GDM1 (cell line): Measurements from ENCODE around the gene XPR1.
A peak's percentile ranks its signal among the peaks of the same experiment; 100 is the strongest.

Experiments used
- DNase-seq: peaks from one replicate; lab custom pipeline; 2025; lab: John Stamatoyannopoulos, UW

XPR1 gene

DNA sequence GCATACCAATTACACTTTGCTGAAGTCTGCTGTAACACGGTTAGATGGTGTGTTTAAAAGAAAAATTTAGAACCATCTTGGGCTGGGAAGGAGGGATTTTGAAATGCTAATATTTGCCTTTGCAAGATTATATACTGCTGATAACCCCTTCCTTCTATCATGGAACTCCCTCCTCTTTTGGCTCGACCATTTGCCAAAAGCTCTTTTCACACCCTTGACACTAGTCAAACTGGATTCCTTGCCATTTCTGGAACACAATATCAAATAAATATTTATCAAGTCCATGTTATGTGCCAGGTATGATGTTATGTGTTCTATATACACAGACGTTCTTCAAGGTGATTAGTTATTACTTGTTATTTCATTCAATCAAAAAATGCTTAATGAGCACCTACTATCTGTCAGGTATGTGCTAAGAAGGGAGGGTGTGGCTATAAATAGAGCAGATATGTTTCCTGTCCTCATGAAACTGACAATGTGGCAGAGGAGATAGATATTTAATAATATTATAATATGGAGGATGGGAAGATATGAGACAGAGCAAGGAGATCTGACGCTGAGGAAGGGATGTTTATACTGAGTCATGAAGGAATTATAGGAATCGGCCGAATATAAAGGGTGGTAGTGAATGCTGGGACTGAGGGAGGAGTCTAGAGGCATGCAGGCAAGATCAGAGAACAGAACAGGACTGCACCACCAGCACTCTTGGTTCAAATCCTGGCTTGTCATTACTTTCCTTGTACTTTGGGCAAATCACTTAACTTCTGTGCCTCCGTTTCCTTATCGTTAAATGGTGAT lies 16.1 kb upstream of the XPR1 start:
- DNase-seq = no peak

DNA sequence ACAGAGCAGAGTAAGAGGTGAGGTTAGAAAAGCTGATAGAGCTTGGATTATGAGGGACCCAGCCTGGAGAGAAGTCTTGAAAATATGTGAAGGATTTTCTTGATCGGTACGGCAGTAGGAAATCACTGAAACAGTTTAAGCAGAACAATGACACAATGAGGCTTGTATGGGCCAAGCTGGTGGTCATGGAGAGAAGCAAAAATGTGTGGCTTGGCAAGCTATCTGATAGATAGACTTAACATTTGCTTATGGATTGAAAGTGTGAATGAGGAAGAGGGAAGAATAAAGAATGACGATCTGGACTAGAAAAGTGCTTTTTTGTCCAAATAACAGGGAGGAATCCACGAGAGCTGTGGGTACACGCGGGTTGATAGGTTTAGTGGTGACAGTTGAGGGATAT lies 15.4 kb upstream of the XPR1 start:
- no peak for DNase-seq

DNA sequence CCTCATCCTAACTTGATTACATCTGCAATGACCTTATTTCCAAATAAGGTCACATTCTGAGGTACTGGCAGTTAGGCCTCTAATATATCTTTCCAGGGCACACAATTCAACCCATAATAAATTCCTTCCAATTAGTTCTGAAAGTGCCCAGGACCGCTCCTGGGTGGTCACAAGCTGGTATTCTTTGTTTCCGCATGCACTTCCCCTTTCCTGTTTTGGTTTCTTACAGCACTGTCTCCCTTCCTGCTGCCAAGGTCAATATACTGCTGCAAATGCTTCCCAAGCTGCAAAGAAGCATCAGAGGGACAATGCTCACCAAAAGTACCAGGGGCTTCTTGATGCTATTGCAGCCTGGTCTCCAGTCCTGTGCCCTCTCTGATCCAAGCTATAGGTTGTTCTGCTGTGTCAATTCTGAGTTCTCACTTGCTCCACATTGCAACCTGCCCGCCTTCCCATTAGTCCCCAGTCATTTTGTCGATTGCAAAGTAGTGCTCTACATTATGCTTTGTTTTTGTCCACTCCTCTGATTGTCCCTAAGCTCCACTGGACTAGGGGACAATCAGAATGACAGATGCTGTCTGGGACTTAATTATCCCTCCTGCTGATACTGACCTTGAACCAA lies 13.9 kb upstream of the XPR1 start:
- peak; percentile 22 for DNase-seq

DNA sequence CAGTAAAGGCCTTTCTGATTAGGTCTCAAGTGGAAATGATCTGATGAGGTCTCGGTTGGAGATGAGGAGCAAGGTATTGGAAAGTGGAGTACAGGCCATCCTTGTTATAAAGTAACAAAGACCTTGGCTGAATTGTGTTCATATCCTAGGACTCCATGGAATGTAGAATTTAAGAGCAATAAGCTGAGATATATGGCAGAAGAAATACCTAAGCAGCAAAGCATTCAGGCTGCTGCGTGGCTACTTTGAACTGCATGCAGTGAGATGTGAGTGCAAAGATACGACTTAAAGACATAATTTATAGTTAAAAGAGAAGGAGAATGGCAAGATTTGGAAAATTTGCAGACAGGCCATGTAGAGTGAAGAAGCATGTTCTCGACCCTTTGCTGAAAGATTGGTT lies 11.2 kb upstream of the XPR1 start:
- DNase-seq = no peak

GRCh38 chr1:180622658-180623508 lies 8.9 kb upstream of the XPR1 start:
- DNase-seq = no peak

GRCh38 chr1:180623579-180624347 lies 8.1 kb upstream of the XPR1 start:
- DNase-seq = no peak

GRCh38 chr1:180626711-180627110 lies 5.1 kb upstream of the XPR1 start:
- DNase-seq = no peak

- DNase-seq = no peak
Observed at GRCh38 chr1:180627411-180627810, 4.4 kb upstream of the XPR1 start.

GRCh38 chr1:180628646-180629045 lies 3.2 kb upstream of the XPR1 start:
- no peak for DNase-seq

GRCh38 chr1:180630408-180631193 lies 1.2 kb upstream of the XPR1 start:
- DNase-seq = no peak

DNA sequence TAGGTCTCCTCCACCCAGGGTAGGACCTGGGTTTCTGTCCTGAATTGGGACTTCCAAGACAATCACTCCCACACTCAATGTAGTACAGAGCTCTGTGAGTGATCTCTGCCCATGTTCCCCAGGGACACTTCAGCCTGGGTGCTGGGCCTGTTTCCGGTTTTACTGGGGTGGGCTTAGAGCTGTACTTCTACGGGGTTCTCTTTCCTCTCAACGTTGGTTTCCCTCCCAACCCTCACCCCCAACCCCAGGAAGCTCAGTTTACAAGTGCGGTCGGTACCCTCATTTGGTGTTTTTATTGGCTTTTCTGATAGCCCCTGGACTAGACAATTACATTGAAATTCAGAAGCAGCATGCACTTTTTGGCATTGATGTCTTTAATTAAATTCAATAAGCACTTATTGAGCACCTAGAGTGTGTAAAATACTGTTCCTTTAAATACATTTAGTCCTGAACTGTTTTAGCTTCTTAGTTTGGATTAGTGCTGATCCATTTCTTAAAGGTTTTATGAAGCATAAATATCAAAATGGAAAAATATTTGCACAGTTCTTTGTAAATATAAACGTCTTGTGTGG lies 542 bp upstream of the XPR1 start:
- DNase-seq = no peak

GRCh38 chr1:180632326-180633056 lies 669 bp downstream of the XPR1 start:
- peak; percentile 36 for DNase-seq

DNA sequence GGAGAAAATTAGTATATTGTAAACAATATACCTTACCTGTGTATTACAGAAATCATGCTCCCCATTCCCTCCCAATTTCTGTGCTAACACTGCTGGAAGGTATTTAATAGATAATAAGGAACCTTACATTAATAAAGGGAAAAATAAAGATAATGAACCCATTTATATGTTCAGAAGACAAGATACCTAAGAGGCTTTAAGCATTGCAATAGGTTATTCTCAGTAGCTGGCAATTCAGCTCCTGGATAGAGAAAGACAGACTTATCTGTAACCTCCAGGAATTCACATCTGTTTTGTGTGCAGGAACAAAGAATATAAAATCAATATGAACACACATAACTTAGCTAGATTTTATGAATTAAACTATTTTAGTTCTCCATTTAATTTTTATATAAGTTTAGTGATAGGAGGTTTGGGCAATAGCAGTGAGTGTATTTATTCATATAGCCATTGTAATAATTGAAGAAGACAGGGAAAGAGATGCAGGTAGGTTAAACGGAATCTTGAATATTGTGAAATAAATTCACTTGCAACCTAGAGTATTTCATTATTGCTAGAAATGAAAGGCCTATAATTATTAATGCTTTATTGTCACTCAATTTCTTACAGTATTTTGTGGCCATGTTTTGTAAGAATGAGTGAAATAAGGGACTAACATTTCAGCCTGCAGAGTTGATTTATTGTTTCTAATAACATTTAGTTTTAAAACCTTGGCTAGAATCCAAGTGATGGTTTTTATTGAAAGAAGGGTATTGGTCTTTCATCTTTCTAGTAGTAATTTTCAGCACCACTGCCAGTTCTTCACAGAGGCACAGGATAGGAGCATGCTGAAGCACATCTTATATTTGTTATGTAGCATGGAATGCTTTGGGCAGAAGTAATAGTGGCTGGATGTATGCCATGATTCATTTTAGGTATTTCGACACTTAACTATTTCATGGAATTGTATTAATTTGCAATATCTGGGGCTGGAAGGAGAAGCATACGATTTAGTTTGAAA lies 1.5 kb downstream of the XPR1 start:
- no peak for DNase-seq

- no peak for DNase-seq
Observed at GRCh38 chr1:180636138-180636537, 4.3 kb downstream of the XPR1 start.

DNA sequence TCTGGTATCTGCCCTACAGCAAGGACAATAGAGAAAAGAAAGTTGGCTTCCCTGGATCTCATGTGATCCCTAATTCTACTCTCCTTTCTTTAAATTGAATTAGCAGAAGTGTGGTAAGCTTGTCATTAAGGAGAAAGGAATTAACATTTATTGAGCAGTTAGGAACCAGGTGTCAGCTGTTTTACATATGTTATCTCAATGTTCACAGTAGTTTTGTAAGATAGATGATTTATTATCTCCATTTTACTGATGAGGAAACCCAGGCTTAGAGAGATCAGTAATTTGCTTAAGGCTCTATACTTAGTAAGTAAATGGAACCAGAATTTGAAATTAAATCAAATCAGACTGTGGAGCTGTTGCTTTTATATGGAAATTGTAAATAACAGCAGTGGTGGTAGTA lies 8.0 kb downstream of the XPR1 start:
- no peak for DNase-seq

- DNase-seq = no peak
Observed at GRCh38 chr1:180640531-180640949, 8.7 kb downstream of the XPR1 start.

DNA sequence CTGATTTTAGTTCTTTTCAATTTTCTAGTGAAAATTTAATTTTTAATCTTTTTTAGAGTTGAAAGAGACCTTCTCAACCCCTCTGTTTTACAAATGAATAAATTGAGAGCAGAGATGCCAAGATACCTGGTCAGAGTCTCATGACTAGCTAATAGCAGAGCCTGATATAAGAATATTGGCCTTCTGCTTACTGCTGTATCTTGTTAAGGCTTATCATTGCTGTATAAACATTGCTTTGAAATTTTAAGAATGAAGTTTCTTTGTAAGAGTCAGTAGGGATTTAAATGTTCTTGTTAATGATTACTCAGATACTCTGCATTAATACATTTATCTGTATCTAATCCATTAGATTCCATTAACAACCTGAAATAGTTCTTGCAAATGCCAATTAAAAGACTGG lies 9.8 kb downstream of the XPR1 start:
- no peak for DNase-seq

- DNase-seq = no peak
Observed at GRCh38 chr1:180642781-180643180, 11.0 kb downstream of the XPR1 start.

DNA sequence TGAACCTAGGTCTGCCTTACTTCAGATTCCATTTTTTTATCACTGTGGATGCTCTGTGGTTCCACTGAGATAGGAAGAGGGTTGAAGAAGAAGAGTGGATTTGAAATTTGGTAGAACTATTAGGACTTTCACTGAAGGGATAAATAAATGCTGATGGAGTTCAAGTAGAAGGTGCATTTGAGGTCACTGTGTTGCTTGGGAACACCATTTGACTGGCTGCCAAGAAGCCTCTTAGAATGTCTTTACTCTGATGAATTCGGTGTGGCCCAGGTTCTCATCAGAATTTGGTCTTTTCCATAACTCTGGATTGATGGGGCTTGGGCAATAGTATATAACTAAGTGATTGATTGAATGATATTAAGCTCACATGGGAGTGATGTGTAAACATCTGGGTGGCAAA lies 11.9 kb downstream of the XPR1 start:
- no peak for DNase-seq
